Measurements from ENCODE around the gene KIR3DL2.

- TF ChIP-seq POLR2AphosphoS5 (IDR thresholded peaks at IDR 0.05), result no peak
- no peak for TF ChIP-seq CTCF (IDR thresholded peaks at IDR 0.05)
- TF ChIP-seq POLR2A (IDR thresholded peaks at IDR 0.05), result no peak
These were observed 46.1 kb upstream of the KIR3DL2 start for GRCh38 chr19:54804101-54804500.

All from upper lobe of left lung (tissue), 4 donors.